Measurements from ENCODE around the gene B3GAT2. TPM values are rescaled to one million over a fixed set of nuclear protein-coding genes. Genes with fewer than 3 reads are reported as not detected.

The B3GAT2 gene
- total and polyA plus RNA-seq, 2 of the 13 experiments (the other 11 are each of a cell fraction or from before 2014, with no cell fraction given) = 0.01 to 0.02 TPM

DNA sequence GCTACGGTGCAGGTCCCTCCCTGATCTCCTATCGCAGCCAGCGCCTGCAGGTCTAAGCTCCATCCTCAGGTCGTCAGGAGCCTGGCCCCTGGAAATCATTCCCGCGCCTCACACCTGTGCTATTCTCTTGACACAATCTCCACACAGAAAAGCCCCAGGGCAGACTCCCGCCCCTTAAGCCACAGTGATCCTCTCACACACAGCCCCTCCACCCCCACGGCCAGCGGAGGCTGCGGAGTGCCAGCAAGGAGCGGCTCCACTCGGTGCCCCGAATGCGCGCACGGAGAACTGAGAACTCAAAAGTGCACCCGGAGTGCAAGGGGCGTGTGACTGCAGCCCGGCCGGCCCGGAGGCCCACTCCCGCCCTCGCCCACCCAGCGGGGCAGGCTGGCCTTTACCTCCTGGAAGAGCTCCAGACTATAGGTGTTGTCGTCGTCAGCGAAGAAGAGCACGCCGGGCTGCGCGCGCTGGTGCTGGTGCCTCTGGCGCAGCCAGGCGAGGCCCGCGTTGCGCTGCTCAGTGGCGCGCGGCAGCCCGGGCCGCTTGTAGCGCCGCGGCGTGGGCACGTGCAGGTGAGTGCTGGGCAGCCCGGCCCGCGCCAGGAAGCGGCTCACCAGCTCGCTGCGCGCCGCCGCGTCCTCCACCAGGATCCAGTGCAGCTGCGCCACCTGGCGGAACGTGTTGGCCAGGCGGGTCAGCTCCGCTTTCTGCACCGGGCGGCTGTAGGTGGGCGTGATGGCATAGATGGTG lies 1.2 kb downstream of the B3GAT2 start (continued):
- TF ChIP-seq ATF7 (IDR thresholded peaks at IDR 0.05) = no peak
- TF ChIP-seq ATF7 (CRISPR knock-in tag; IDR thresholded peaks at IDR 0.05) = no peak
- TF ChIP-seq ZNF224 (CRISPR knock-in tag; IDR thresholded peaks at IDR 0.05) = no peak
- no peak for TF ChIP-seq KDM4B (CRISPR knock-in tag; IDR thresholded peaks at IDR 0.05)
- TF ChIP-seq POLR2AphosphoS2 (IDR thresholded peaks at IDR 0.05; ENCODE audit: low read depth, low read length) = no peak
- no peak for TF ChIP-seq ZZZ3 (CRISPR knock-in tag; IDR thresholded peaks at IDR 0.05; ENCODE audit: borderline replicate concordance)
- TF ChIP-seq ZNF180 (CRISPR knock-in tag; IDR thresholded peaks at IDR 0.05; ENCODE audit: borderline replicate concordance, low read depth) = no peak
- TF ChIP-seq ZNF136 (CRISPR knock-in tag; IDR thresholded peaks at IDR 0.05; ENCODE audit: low read depth) = no peak
- TF ChIP-seq ZNF253 (CRISPR knock-in tag; IDR thresholded peaks at IDR 0.05; ENCODE audit: borderline replicate concordance) = no peak
- TF ChIP-seq EP300 (IDR thresholded peaks at IDR 0.05; ENCODE audit: low read depth in 2 of 2, low read length in 2 of 2) = no peak
- TF ChIP-seq EP300 (CRISPR knock-in tag; IDR thresholded peaks at IDR 0.05; ENCODE audit: borderline replicate concordance) = no peak
- TF ChIP-seq, protein P1, sequence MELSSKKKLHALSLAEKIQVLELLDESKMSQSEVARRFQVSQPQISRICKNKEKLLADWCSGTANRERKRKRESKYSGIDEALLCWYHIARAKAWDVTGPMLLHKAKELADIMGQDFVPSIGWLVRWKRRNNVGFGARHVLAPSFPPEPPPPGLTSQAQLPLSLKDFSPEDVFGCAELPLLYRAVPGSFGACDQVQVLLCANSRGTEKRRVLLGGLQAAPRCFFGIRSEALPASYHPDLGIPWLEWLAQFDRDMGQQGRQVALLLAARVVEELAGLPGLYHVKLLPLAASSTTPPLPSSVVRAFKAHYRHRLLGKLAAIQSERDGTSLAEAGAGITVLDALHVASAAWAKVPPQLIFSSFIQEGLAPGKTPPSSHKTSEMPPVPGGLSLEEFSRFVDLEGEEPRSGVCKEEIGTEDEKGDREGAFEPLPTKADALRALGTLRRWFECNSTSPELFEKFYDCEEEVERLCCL (CRISPR knock-in tag; IDR thresholded peaks at IDR 0.05; ENCODE audit: borderline replicate concordance) = no peak
- TF ChIP-seq, protein P2, sequence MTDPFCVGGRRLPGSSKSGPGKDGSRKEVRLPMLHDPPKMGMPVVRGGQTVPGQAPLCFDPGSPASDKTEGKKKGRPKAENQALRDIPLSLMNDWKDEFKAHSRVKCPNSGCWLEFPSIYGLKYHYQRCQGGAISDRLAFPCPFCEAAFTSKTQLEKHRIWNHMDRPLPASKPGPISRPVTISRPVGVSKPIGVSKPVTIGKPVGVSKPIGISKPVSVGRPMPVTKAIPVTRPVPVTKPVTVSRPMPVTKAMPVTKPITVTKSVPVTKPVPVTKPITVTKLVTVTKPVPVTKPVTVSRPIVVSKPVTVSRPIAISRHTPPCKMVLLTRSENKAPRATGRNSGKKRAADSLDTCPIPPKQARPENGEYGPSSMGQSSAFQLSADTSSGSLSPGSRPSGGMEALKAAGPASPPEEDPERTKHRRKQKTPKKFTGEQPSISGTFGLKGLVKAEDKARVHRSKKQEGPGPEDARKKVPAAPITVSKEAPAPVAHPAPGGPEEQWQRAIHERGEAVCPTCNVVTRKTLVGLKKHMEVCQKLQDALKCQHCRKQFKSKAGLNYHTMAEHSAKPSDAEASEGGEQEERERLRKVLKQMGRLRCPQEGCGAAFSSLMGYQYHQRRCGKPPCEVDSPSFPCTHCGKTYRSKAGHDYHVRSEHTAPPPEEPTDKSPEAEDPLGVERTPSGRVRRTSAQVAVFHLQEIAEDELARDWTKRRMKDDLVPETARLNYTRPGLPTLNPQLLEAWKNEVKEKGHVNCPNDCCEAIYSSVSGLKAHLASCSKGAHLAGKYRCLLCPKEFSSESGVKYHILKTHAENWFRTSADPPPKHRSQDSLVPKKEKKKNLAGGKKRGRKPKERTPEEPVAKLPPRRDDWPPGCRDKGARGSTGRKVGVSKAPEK (CRISPR knock-in tag; IDR thresholded peaks at IDR 0.05; ENCODE audit: borderline replicate concordance) = no peak
- TF ChIP-seq ZNF12 (CRISPR knock-in tag; IDR thresholded peaks at IDR 0.05) = no peak
- TF ChIP-seq, protein P3, sequence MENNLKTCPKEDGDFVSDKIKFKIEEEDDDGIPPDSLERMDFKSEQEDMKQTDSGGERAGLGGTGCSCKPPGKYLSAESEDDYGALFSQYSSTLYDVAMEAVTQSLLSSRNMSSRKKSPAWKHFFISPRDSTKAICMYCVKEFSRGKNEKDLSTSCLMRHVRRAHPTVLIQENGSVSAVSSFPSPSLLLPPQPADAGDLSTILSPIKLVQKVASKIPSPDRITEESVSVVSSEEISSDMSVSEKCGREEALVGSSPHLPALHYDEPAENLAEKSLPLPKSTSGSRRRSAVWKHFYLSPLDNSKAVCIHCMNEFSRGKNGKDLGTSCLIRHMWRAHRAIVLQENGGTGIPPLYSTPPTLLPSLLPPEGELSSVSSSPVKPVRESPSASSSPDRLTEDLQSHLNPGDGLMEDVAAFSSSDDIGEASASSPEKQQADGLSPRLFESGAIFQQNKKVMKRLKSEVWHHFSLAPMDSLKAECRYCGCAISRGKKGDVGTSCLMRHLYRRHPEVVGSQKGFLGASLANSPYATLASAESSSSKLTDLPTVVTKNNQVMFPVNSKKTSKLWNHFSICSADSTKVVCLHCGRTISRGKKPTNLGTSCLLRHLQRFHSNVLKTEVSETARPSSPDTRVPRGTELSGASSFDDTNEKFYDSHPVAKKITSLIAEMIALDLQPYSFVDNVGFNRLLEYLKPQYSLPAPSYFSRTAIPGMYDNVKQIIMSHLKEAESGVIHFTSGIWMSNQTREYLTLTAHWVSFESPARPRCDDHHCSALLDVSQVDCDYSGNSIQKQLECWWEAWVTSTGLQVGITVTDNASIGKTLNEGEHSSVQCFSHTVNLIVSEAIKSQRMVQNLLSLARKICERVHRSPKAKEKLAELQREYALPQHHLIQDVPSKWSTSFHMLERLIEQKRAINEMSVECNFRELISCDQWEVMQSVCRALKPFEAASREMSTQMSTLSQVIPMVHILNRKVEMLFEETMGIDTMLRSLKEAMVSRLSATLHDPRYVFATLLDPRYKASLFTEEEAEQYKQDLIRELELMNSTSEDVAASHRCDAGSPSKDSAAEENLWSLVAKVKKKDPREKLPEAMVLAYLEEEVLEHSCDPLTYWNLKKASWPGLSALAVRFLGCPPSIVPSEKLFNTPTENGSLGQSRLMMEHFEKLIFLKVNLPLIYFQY (CRISPR knock-in tag; IDR thresholded peaks at IDR 0.05; ENCODE audit: borderline replicate concordance) = peak; percentile 40; the same call in 1 of the 2 replicates
- TF ChIP-seq NPAS2 (CRISPR knock-in tag; IDR thresholded peaks at IDR 0.05; ENCODE audit: borderline replicate concordance) = no peak
- TF ChIP-seq, protein P4, sequence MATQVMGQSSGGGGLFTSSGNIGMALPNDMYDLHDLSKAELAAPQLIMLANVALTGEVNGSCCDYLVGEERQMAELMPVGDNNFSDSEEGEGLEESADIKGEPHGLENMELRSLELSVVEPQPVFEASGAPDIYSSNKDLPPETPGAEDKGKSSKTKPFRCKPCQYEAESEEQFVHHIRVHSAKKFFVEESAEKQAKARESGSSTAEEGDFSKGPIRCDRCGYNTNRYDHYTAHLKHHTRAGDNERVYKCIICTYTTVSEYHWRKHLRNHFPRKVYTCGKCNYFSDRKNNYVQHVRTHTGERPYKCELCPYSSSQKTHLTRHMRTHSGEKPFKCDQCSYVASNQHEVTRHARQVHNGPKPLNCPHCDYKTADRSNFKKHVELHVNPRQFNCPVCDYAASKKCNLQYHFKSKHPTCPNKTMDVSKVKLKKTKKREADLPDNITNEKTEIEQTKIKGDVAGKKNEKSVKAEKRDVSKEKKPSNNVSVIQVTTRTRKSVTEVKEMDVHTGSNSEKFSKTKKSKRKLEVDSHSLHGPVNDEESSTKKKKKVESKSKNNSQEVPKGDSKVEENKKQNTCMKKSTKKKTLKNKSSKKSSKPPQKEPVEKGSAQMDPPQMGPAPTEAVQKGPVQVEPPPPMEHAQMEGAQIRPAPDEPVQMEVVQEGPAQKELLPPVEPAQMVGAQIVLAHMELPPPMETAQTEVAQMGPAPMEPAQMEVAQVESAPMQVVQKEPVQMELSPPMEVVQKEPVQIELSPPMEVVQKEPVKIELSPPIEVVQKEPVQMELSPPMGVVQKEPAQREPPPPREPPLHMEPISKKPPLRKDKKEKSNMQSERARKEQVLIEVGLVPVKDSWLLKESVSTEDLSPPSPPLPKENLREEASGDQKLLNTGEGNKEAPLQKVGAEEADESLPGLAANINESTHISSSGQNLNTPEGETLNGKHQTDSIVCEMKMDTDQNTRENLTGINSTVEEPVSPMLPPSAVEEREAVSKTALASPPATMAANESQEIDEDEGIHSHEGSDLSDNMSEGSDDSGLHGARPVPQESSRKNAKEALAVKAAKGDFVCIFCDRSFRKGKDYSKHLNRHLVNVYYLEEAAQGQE (IDR thresholded peaks at IDR 0.05; ENCODE audit: borderline replicate concordance in 1 of 2, low read depth in 1 of 2, low read length in 2 of 2) = no peak; a peak in 1 of 4 replicates

All from HepG2 (cell line).